Skeletal muscle satellite cell (primary cell): ENCODE measurements around the gene AMDHD2.
A peak's percentile ranks its signal among the peaks of the same experiment; 100 is the strongest.

ENCODE experiments used
- H3K27me3 ChIP-seq: 2 replicates; pipeline ENCODE4 v1.7.0; 2013; ENCODE audit warnings: low read length; ENCODE audit not compliant: control insufficient read depth, insufficient read depth
- H3K36me3 ChIP-seq: 2 replicates; pipeline ENCODE4 v1.7.0; 2013; ENCODE audit warnings: mild to moderate bottlenecking, control low read depth, low read length; ENCODE audit not compliant: insufficient read depth
- H3K4me1 ChIP-seq: 2 replicates; pipeline ENCODE4 v1.7.0; 2013; ENCODE audit warnings: low read length; ENCODE audit not compliant: control insufficient read depth, insufficient read depth
- H3K4me2 ChIP-seq: 2 replicates; pipeline ENCODE4 v1.7.0; 2013; ENCODE audit warnings: mild to moderate bottlenecking, low read length
- H3K4me3 ChIP-seq: 2 replicates; pipeline ENCODE4 v1.7.0; 2013; ENCODE audit warnings: low read length
- H3K9ac ChIP-seq: 2 replicates; pipeline ENCODE4 v1.7.0; 2013; ENCODE audit warnings: mild to moderate bottlenecking, low read depth, low read length, moderate library complexity
- H3K9me3 ChIP-seq: replicated peaks from 2 replicates; pipeline ENCODE4 v1.7.0; 2013; ENCODE audit warnings: mild to moderate bottlenecking, control low read depth, low read length

The AMDHD2 gene

DNA sequence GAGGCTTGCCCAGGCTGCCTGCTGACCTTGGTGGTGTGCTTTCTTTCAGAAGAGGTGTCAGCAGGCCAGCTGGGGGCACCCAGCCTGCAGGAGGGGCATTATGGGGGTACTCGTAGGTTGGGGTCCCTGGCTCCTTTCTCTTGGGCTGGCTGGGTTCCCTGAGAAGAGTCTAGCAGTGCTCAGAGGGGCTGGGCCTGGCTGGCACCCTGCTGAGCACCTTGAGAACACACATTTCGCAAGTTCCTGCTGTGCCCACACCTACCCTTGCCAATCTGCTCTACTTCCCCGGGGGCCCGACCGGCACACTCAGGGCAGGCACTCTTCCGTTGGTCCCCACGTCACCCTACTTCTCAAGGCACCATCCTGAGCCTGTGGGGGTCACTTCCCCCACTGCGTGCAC lies 6.0 kb downstream of the AMDHD2 start:
- Histone ChIP-seq H3K9ac (no peak overlapping the region), H3K4me2 (no peak overlapping the region), H3K4me3 (no peak overlapping the region), H3K36me3 (peaks cover 64% of the 10 kb centered on the region), H3K27me3 (no peaks in the 10 kb centered on the region), H3K9me3 (no peaks in the 10 kb centered on the region), H3K4me1 (peaks cover 6% of the 10 kb centered on the region)

DNA sequence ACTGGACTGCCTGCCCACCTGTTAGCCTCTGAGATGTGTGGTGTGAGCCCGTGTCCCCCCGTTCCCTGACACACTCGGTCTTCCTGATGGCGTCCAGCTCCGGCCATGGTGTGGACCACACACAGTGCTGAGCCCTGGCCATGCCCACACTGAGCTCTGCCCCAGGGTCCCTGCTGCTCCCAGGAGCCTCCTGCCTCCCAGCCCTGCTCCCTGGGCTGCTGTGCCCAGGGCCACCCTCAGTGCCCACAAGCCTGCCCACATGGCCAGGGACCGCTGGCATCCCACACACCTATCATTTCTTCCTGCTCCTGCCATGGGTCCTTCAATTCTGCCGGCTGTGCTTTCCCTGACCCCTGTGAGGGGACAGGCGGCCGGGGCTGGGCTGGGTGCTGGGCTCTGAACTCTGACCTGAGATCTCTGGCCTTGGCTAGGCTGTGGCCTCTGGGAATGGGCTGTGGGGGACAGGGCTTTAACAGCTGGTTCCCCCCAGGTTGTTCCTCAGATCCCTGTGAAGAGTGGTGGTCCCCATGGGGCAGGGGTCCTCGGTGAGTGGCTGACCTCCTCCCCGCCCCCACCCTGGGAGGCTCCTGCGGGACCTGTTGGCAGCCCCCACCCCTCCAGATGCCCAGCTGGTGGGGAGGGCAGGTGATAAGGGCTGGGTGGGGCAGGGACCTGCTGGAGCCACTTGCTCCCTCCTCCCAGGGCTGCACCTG lies 7.1 kb downstream of the AMDHD2 start:
- Histone ChIP-seq H3K4me3 (no peak overlapping the region), H3K4me1 (peaks cover 9% of the 10 kb centered on the region), H3K36me3 (peaks cover 57% of the 10 kb centered on the region), H3K4me2 (no peak overlapping the region), H3K9me3 (no peaks in the 10 kb centered on the region), H3K27me3 (no peaks in the 10 kb centered on the region), H3K9ac (no peak overlapping the region)

DNA sequence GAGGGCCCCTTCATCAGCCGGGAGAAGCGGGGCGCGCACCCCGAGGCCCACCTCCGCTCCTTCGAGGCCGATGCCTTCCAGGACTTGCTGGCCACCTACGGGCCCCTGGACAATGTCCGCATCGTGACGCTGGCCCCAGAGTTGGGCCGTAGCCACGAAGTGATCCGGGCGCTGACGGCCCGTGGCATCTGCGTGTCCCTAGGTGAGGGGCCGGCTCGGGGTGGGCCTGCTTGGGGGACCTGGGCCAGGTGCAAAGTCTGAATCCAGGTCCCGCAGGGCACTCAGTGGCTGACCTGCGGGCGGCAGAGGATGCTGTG lies 7.6 kb downstream of the AMDHD2 start:
- H3K4me2 ChIP-seq = no peak overlapping the region
- H3K9me3 ChIP-seq = no peaks in the 10 kb centered on the region
- no peak overlapping the region for H3K9ac ChIP-seq
- H3K4me1 ChIP-seq = peaks cover 14% of the 10 kb centered on the region
- H3K36me3 ChIP-seq = peaks cover 57% of the 10 kb centered on the region
- no peaks in the 10 kb centered on the region for H3K27me3 ChIP-seq
- no peak overlapping the region for H3K4me3 ChIP-seq

DNA sequence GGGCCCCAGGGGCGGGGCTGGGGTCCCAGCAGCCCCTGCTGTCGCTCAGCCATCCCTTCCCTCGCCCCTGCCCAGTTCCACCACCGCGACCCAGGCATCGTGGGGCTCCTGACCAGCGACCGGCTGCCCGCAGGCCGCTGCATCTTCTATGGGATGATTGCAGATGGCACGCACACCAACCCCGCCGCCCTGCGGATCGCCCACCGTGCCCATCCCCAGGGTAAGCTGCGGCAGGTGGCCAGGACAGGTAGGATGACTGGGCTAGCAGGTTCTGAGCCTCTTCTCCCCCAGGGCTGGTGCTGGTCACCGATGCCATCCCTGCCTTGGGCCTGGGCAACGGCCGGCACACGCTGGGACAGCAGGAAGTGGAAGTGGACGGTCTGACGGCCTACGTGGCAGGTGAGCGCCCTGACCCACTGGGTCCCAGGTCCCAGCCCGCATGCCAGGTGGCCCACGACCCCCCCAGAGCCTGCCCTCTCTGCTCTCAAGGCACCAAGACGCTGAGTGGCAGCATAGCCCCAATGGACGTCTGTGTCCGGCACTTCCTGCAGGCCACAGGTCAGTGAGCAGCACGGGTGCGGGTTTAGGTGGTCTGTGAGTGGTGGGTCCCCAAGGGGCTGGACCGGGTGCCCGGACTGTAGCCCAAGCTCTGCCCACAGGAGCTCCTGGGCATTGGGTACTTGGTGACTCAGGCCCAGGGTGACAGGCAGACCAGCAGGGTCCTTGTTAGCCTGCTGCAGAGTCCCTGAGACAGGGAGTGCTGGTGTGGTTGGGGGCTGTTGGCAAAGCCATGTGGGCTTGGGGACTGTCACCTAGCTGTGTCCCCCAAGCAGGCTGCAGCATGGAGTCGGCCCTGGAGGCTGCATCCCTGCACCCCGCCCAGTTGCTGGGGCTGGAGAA lies 8.2 kb downstream of the AMDHD2 start:
- Histone ChIP-seq H3K4me3 (no peak overlapping the region), H3K9ac (no peak overlapping the region), H3K27me3 (no peaks in the 10 kb centered on the region), H3K36me3 (peaks cover 53% of the 10 kb centered on the region), H3K4me2 (no peak overlapping the region), H3K4me1 (peaks cover 17% of the 10 kb centered on the region), H3K9me3 (no peaks in the 10 kb centered on the region)

DNA sequence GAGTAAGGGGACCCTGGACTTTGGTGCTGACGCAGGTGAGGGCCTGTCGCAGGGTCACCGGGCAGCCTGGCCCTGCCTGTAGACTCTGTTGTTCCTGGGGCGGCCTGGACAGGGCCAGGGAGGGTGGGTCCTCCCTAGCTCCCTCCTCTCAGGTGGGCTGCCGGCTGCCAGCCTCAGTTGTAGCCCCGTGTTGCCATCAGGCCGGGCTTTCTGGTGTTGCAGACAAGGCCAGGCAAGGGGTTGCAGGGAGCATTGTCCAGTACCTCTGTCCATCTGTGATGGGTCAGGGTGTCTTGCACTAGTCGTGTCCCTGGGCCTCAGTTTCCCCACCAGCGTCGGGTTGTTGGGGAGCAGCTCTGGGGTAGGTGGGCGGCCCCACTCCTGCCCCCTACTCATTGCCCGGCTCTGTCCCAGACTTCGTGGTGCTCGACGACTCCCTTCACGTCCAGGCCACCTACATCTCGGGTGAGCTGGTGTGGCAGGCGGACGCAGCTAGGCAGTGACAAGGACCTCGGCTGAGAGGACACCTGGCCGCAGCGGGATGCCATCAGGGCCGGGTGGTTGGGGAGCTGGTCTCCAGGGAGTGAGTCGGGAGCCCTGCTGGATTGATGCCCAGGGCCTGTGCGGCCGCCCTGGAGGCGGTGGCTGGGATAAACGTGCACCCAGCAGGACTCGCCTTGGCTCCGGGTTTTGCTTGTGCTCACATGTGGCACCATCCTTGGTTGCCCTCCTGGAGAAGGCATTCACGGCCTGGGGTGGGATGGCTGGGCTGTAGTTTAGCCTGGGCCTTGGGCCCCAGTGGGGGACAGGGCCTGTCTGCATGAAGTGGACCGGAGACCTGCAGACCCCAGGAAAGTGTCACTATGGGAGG lies 9.1 kb downstream of the AMDHD2 start:
- Histone ChIP-seq H3K4me3 (no peak overlapping the region), H3K36me3 (peaks cover 44% of the 10 kb centered on the region), H3K4me2 (no peak overlapping the region), H3K9ac (no peak overlapping the region), H3K9me3 (no peaks in the 10 kb centered on the region), H3K27me3 (no peaks in the 10 kb centered on the region), H3K4me1 (peaks cover 17% of the 10 kb centered on the region)

DNA sequence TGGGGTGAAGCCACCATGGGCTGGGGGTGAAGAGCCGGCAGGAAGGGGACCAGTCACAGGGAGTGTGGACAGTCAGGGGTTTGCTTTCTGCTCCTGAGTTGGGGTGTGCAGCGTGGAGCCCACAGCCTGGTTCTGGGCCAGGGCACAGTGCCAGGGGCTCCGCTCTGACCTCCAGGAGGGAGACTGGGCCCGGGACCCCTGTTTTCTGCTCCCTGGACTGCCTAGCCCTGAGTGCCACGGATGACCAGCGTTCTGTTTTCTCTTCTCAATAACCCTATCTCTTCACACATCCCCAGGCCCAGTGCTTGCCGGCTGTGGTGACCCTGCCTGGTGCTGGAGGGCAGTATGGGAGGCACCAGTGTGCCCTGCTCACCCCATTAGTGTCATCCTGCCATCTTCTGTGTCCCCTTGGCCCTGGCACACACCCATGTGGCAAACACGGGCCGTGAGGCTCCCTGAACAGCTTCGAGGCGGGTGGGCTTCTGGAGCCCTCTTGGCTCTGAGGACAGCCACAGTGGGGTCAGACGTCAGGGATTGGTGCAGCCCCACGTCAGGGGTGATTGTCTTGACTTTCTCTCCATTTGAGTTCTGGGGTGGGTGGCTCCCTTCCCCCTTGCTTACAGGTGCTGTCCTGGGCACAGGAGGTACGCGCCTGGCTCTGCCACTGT lies 9.9 kb downstream of the AMDHD2 start:
- H3K9ac ChIP-seq = no peak overlapping the region
- H3K27me3 ChIP-seq = no peaks in the 10 kb centered on the region
- H3K4me3 ChIP-seq = no peak overlapping the region
- H3K4me2 ChIP-seq = no peak overlapping the region
- peaks cover 40% of the 10 kb centered on the region for H3K36me3 ChIP-seq
- H3K9me3 ChIP-seq = no peaks in the 10 kb centered on the region
- H3K4me1 ChIP-seq = peaks cover 17% of the 10 kb centered on the region

- Histone ChIP-seq H3K36me3 (peaks cover 39% of the 10 kb centered on the region), H3K9ac (peak overlapping the region; percentile 77)
These were observed 10.6 kb downstream of the AMDHD2 start for GRCh38 chr16:2530629-2531318.

GRCh38 chr16:2531371-2531695 lies 11.2 kb downstream of the AMDHD2 start, which contains the start of gene CEMP1:
Gene CEMP1, minus strand, starts transcription at chr16:2531408. Its CDS starts 335 bp downstream, at chr16:2531073.
- Histone ChIP-seq H3K4me1 (peaks cover 28% of the 10 kb centered on the region), H3K36me3 (peaks cover 34% of the 10 kb centered on the region), H3K4me3 (peak within 1 kb of the TSS; percentile 71), H3K4me2 (peak within 1 kb of the TSS; percentile 89), H3K27me3 (no peaks in the 10 kb centered on the region), H3K9ac (peak within 1 kb of the TSS; percentile 77), H3K9me3 (no peaks in the 10 kb centered on the region)

More at GRCh38 chr16:2530629-2531318, 10.6 kb downstream of the AMDHD2 start:
- Histone ChIP-seq H3K27me3 (no peaks in the 10 kb centered on the region), H3K4me3 (no peak overlapping the region), H3K4me2 (peak overlapping the region; percentile 89), H3K9me3 (no peaks in the 10 kb centered on the region), H3K4me1 (peaks cover 23% of the 10 kb centered on the region)

DNA sequence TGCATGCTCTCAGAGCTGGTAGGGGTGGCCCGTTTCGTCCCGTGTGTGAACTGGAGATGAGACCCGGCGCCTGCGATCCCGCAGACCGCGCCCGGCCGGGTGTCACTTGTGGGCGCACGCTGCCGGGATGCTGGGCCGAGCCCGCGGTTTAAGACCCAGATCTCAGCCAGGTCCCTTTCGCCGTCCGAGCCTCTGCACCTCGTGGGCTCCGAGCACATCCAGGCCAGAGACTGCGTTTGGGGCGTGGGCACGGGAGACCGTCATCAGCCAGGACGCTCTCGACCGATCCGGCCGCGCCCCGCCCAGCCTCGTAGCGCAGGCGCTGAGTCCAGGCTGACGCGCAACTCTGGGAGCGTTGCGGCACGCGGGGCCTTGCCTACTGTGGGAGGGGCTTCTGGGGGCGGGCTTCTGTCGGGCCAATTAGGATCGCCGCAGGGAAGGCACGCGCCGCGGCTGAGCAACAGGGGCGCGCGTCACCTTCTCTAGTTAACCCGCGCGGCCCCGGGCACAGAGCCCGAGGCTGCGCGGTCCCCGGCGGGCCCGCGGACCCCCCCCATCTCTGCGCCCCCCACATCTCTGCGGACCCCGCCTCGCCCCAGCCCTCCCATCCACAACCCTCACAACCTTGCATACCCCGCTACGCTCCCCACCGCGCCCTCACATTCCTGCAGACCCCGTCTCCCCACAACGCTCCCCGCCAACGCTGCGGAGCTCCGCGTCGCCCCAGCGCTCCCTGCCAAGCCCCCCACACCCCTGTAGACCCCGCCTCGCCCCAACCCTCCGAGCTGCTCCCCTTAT lies 11.7 kb downstream of the AMDHD2 start:
- Histone ChIP-seq H3K9ac (peak overlapping the region; percentile 77), H3K27me3 (no peaks in the 10 kb centered on the region), H3K36me3 (peaks cover 29% of the 10 kb centered on the region), H3K4me3 (peak overlapping the region; percentile 71), H3K4me2 (peak overlapping the region; percentile 89), H3K4me1 (peaks cover 33% of the 10 kb centered on the region), H3K9me3 (no peaks in the 10 kb centered on the region)

DNA sequence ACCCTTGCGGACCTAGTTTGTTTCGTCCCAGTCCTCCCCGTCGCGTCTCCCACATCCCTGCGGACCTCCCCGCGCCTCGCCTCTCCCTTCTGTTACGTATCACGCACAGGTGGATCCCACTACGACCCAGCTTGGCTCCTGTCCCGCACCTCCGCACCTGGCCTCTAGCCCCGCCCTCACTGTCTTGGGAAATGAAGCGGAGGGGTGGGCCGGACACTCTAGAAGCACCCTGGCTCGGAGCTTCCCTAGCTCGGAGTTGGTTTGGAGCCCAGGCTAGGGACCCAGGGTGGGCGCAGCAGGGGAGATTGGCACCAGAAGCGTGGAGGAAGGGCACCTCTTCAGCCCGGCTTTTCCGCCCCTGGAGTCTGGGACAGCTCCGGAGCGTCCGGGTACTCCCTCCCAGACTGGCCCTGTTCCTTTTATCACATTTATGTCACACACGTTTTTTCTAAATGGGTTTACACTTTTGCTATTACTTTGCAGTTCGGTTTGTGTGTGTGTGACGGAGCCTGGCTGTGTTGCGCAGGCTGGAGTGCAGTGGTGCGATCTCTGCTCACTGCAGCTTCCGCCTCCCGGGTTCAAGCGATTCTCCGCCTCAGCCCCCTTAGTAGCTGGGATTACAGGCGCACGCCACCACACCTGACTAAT lies 12.4 kb downstream of the AMDHD2 start:
- no peaks in the 10 kb centered on the region for H3K9me3 ChIP-seq
- peaks cover 28% of the 10 kb centered on the region for H3K36me3 ChIP-seq
- H3K4me3 ChIP-seq = peak overlapping the region; percentile 71
- H3K27me3 ChIP-seq = no peaks in the 10 kb centered on the region
- peak overlapping the region; percentile 89 for H3K4me2 ChIP-seq
- H3K9ac ChIP-seq = peak overlapping the region; percentile 68
- peaks cover 39% of the 10 kb centered on the region for H3K4me1 ChIP-seq
